Fibroblast of gingiva (primary cell): ENCODE measurements around the gene MSH6.

ENCODE experiments used
- DNase-seq: peaks from one replicate; pipeline ENCODE4 v3.0.0-alpha.2; 2011; ENCODE audit warnings: low read depth

MSH6 gene

GRCh38 chr2:47782671-47783485, at the start of gene MSH6:
TSS of gene MSH6 (plus strand) at chr2:47783145. CDS start at chr2:47783234, 89 bp downstream.
- peak; percentile 87 for DNase-seq

- peak; percentile 56 for DNase-seq
These were observed 47.6 kb upstream of the MSH6 start for GRCh38 chr2:47735136-47735869.

GRCh38 chr2:47735912-47736311, 47.0 kb upstream of the MSH6 start:
- DNase-seq = no peak

DNA sequence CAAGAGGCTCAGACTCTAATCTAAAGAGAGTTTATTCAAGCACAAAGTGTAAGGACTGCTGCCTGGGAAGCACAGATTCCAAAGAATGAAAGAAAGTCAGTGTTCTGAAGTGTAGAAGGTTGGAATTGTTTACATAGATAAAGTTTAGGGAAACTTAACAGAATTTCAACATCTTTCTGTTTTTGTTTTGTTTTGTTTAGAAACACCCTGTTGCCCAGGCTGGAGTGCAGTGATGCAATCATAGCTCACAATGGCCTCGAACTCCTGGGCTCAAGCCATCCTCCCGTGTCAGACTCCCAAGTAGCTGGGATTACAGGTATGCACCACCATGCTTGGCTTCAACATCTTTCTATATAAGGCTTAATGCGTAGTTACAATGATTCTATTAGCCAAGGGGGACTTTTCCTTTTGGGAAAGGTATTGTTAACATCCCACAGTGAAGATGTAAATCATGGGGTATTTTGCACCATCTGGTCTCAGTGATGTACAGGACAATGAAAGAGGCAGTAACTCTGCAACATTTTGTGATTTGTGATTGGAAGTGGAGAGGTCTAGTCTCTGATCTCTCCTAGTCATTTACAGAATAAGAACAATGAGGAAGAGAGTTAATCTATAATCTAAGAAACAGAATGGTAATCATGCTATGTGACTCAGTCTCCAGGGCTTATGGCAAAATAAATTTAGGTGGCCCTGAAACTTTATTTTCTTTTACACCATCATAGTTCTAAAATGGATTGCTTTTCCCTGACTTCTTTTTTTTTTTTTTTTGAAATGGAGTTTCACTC, 45.6 kb upstream of the MSH6 start:
- DNase-seq = peak; percentile 47

GRCh38 chr2:47738331-47738730, 44.6 kb upstream of the MSH6 start:
- no peak for DNase-seq

DNA sequence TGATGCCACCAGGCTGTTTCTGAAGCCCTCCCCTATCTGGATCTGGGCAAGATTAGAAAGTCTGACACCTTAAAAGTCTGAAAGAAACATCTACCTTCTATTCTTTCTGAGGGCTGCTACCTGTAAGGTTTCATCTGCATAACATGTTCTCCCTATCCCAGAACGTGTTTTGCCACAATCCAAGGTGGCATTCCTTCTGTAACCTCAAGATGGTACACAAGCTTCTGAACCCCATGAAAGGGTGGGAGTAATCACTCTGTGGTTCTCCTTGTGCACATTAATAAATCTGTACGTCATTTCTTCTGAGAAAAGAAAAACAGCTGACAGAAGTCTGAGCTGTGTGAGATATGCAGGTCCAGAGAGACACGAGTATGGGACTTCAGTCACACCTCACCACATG, 41.8 kb upstream of the MSH6 start:
- no peak for DNase-seq

DNA sequence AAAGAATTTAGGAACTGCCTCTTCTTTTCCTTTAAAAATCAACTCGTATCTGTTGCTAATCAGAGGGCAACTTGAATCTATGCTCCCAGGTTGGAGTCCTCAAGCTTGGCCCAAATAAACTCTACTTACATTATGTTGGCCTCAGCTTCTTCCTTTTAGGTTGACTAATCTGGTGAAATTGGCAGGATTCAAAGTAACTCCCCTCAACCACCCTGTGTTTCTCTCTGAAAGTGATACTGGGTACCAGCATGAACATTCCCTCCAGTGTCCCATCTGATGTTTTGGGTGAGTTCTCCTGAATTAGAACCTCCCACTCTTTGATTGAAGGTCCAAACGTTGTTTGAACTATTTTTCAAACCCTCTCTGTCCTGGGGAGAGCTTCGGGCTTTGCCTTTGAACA, 41.3 kb upstream of the MSH6 start:
- DNase-seq = no peak

DNA sequence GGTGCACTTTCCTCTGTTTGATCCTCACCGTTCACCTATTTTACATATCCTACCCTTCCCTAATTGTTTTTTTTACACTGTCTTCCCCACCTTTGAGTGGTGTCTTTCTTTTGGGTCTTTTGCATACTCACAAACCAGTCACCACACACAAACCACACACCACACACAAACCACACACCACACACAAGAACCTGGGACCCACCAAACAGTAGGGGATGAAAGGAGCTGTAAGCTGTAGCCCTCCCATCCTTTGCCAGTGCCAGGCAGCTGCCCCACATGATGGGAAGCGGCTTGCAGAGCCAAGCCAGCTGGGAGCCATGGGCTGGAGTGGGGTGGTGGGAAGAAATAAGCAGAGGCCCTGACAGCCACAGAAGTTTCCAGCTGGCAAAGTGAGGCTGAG, 38.9 kb upstream of the MSH6 start:
- no peak for DNase-seq

DNA sequence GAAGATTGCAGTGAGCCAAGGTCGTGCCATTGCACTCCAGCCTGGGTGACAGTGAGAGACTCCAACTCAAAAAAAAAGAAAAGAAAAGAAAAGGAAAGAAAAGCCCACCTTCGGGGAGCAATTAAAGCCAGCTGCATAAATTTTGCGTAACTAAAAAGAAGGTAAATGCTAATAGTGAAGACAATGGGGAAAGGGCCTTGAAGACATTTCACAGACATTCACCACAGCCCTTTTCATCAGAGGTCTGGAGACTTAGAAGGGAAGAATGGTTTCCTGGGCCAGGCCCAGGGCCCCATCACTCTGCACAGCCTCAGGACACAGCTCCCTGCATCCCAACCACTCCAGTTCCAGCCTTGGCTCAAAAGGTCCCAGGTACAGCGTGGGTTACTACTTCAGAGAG, 35.1 kb upstream of the MSH6 start:
- DNase-seq = no peak

DNA sequence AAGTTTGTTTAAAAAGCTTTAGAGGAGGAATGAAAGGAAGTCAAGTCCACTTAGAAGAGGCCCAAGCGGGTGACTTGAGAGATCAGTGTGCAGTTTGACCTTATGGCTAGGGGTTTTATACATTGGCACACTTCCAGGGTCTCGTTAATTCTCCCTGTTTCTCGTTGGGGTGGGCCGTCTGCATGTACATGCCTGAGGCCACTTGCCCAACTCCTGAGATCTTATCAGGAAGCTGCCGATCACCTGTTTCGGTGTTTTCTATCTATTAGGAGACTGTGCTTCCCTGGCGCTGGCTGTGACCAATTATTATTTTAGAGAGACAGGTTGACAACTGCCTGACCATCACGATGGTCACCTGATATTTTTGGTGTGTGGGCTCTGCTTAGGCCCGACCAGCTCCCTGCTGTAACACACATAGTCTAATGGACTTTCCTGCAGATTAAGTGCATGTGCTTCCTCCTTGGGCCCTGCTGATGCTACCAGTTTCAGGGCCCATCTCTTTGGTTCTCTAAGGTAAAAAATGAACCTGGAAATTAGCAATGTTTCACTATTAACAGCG, 31.0 kb upstream of the MSH6 start:
- no peak for DNase-seq

GRCh38 chr2:47767497-47767844, 15.5 kb upstream of the MSH6 start:
- DNase-seq = no peak

DNA sequence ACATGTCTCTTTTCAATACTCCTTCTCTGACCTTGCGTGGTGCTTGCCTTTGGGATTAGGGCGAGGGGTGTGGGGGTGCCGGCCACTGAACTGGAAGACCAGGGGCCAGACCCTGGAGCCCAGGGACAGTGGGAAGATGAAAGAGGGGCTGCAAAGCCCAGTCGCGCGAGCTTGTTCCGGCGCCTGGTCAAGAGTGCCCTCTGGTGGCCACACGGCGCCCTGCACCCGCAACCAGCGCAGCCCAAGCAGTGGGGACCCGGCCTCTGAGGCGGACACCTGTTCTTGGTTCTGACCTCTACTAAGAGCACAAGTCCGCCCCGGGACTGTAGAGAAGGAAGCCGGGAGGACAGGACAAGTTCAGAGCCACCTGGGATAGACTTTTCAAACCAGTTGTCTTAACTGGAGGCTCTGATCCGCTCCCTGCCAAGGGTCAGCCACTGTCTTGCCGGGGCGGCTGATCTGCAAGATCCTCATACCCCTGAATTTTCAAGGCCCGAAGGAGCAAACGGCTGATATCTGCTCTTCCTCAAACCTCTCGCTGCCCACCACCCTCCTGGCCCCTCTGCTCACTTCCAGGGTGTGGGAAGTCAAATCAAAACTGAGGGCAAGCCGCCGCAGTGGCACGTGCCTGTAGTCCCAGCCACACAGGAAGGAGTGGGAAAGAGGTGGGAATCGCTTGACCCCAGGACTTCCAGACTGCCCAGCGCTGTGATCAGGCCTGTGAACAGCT, 14.9 kb upstream of the MSH6 start:
- DNase-seq = peak; percentile 29

DNA sequence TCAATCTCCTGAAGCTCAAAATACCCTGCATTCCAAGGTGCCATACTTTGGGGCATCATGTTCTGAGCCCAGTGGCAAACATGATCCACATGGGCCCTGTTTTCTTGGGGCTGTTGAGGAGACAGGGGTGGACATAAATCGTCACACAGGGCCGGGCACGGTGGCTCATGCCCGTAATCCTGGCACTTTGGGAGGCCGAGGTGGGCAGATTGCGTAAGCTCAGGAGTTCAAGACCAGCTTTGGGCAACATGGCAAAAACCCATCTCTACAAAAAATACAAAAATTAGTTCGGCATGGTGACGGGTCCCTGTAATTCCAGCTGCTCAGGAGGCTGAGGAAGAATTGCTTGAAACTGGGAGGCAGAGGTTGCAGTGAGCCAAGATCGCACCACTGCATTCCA, 13.6 kb upstream of the MSH6 start:
- no peak for DNase-seq

GRCh38 chr2:47771211-47771610, 11.7 kb upstream of the MSH6 start:
- DNase-seq = peak; percentile 91

DNA sequence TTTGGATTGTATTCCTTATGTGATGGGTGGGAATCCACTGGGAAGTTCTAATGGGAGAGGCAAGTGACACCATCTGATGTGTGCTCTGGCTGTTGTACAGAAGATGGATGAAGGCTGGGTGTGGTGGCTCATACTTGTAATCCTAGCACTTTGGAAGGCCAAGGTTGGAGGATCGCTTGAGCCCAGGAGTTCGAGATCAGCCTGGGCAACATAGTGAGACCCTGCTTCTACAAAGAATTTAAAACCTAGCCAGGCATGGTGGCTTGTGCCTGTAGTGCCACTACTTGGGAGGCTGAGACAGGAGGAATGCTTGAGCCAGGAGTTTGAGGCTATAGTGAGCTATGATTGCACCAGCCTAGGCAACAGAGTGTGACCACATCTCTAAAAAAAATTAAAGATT, 10.6 kb upstream of the MSH6 start:
- no peak for DNase-seq

DNA sequence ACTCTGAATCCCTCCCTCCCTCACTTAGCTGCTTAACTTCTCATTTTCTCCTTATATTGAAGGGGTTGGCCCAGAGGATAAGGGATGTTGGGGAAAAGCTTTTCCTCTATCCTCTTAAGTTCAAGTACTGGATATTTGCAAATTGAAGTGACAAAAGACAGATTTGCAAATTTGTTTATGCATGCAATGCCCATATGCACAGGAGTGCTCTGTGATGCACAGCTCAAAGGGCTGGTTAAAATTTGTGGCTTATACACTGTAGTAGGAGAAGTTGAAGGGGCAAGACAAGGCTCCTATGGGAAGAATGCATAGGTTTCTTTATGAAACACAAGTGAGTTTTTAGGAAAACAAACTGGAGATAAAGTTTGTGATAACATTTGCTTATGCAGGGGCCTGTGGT, 8.4 kb upstream of the MSH6 start:
- DNase-seq = no peak

GRCh38 chr2:47777277-47777937, 5.5 kb upstream of the MSH6 start:
- no peak for DNase-seq

DNA sequence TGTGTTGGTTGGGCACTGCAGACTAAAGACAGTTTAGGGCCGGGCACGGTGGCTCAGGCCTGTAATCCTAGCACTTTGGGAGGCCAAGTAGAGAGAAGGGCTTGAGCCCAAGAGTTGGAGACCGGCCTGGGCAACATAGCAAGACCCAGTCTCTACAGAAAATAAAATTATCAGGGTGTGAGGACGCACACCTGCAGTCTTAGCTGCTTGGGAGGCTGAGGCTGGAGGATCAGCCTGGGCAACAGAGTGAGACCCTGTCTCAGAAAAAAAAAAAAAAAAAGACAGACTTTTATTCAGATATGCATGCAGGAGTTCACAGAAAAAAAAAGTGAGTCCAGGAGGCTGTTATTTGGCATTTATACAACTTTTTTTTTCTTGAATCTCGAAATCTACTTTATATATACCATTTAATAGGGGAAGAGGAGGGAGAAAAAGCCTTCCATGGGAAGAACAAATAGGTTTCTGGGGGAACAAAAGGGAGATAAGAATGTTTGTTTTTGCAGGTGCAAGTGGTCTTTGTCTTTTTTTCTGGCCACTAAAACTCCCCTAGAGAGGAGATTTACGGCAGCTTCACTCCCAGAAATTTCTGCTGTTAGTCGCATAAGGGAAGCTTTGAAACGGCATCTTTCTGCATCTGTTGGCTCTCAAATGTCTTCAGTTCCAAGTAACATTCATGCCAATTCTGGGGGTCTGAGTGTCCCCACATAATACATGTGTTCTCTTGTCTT, 4.1 kb upstream of the MSH6 start:
- no peak for DNase-seq

DNA sequence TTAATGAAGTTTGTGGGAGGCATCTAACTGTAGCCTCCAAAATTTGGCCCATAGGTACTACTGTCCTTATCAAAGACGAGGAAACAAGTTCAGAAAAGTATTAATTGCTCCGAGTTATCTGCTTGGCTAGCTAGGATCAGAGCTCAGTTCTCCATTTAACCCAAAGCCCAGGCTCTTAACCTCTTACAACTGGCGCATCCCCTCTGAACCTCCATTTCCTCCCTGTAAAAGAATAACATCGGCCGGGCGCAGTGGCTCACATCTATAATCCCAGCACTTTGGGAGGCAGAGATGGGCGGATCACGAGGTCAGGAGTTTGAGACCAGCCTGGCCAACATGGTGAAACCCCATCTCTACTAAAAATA, 3.5 kb upstream of the MSH6 start:
- no peak for DNase-seq

GRCh38 chr2:47782381-47782670, 619 bp upstream of the MSH6 start:
- DNase-seq = no peak
